Dedifferentiated amniotic fluid mesenchymal stem cell (primary cell): Measurements from ENCODE around the gene SPINK13.
"Not testable (repeated sequence)": the region's sequence is repeated elsewhere in the genome, so short reads cannot be mapped to it uniquely, and the experiment has no call there.

ENCODE experiments used
- DNase-seq: peaks from one replicate; pipeline ENCODE4 v3.0.0-alpha.2; 2016; ENCODE audit errors: extremely low spot score

SPINK13 gene

DNA sequence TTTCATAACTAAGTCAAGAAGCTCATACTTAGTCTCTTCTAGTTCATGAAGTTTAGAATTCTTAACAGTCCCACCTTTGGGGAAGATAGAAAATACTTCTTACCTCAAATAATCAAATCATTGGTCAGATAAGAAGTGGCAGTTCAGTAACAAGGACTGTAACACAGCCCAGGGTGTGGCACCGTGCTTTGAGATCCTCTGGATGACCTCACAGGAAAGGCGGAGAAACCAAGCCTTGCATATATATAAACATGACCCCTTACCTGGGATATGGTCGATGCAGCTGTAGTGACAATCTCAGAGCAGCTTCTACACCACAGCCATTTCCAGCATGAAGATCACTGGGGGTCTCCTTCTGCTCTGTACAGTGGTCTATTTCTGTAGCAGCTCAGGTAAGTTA, 43.6 kb downstream of the SPINK13 start, which contains the start of gene SPINK7:
TSS of gene SPINK7 (plus strand) at position 271 of the 400 bp plus-strand sequence. CDS start at position 332, 61 bp downstream.
- DNase-seq, result no peak

DNA sequence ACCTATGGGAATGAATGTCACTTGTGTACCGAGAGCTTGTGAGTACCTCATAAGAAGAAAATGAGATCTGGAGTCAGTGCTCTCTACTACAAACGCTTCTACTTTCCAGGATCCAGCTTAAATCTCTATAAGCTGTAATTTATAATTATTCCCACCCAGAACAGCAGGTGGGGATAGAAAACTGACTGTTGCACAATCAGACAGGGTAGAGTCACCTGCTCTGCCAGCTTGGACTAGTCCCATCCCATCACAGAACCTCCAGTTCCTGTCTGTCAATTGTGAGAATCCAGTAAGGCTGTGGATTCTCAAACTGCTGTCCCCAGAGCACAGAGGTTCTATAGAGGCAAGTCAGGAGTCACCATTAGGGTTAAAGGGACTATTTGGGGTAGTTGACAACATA, 45.6 kb downstream of the SPINK13 start:
- no peak for DNase-seq

GRCh38 chr5:148314731-148315130, 46.1 kb downstream of the SPINK13 start:
- no peak for DNase-seq

DNA sequence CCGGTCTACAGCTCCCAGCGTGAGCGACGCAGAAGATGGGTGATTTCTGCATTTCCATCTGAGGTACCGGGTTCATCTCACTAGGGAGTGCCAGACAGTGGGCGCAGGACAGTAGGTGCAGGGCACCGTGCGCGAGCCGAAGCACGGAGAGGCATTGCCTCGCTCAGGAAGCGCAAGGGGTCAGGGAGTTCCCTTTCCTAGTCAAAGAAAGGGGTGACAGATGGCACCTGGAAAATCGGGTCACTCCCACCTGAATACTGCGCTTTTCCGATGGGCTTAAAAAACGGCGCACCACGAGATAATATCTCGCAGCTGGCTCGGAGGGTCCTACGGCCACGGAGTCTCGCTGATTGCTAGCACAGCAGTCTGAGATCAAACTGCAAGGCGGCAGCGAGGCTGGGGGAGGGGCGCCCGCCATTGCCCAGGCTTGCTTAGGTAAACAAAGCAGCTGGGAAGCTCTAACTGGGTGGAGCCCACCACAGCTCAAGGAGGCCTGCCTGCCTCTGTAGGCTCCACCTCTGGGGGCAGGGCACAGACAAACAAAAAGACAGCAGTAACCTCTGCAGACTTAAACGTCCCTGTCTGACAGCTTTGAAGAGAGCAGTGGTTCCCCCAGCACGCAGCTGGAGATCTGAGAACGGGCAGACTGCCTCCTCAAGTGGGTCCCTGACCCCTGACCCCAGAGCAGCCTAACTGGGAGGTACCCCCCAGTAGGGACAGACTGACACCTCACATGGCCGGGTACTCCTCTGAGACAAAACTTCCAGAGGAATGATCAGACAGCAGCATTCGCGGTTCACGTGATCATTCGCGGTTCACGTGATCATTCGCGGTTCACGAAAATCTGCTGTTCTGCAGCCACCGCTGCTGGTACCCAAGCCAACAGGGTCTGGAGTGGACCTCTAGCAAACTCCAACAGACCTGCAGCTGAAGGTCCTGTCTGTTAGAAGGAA, 51.7 kb downstream of the SPINK13 start:
- not testable (repeated sequence) for DNase-seq

GRCh38 chr5:148333262-148333849, 64.8 kb downstream of the SPINK13 start:
- DNase-seq, result no peak

DNA sequence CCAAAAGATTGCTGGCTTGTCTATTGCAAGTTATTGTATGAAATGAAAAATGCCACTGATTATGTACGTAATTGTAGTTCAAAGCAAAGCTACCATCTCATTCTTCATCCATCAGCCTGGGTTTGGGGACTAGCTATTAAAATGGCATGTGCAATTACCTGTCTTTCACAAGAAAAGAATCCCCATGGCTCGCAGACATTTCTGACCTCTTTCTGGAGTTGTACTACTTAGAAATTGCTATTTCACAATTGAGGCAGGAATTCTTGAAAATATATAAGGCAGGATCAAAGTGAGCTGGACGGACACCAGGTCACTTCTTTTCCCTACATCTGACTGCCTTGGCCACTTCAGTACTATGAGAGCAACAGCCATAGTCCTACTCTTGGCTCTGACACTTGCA, 66.7 kb downstream of the SPINK13 start, which contains the start of gene SPINK9:
TSS of gene SPINK9 (plus strand) at position 301 of the 400 bp plus-strand sequence. CDS start at position 356, 55 bp downstream.
- no peak for DNase-seq
